DND-41 (cell line): ENCODE results near the gene AVPI1.

Experiments
- ATAC-seq: fragments of 200-7000 bp; cut with Tn5 transposase; 3 replicates; pipeline ENCODE4 v1.9.1; 2021; ENCODE audit warnings: low read depth; ENCODE audit not compliant: insufficient read depth
- DNase-seq: peaks from one replicate; pipeline ENCODE4 v3.0.0-alpha.2; 2020
- H2AFZ ChIP-seq: 2 replicates; pipeline ENCODE4 v1.6.0; 2012; ENCODE audit warnings: low read depth, low read length
- H3K27ac ChIP-seq: 2 replicates; pipeline ENCODE4 v1.5.1; 2012; ENCODE audit warnings: low read length, inconsistent platforms
- H3K27me3 ChIP-seq: fragments of 200-600 bp; sonication (generic); 2 replicates; pipeline ENCODE4 v1.6.0; 2012; ENCODE audit warnings: low read length, mild to moderate bottlenecking, inconsistent platforms; ENCODE audit not compliant: insufficient read depth, poor library complexity
- H3K36me3 ChIP-seq: 2 replicates; pipeline ENCODE4 v1.5.1; 2012; ENCODE audit warnings: low read length, inconsistent platforms; ENCODE audit not compliant: insufficient read depth
- H3K4me1 ChIP-seq: 2 replicates; pipeline ENCODE4 v1.5.1; 2012; ENCODE audit warnings: mild to moderate bottlenecking, low read length; ENCODE audit not compliant: insufficient read depth
- H3K4me2 ChIP-seq: 2 replicates; pipeline ENCODE4 v1.6.0; 2012; ENCODE audit warnings: mild to moderate bottlenecking, moderate library complexity, low read length, inconsistent platforms; ENCODE audit not compliant: insufficient read depth
- H3K4me3 ChIP-seq, 2 experiments: fragments of 200-600 bp in 1 of 2; shearing (Covaris generic) in 1 of 2; 2 replicates each; pipeline ENCODE4 v1.5.1; 2012 to 2016; ENCODE audit warnings: inconsistent platforms in 2 of 2, low read length in 2 of 2, mild to moderate bottlenecking in 2 of 2, low read depth in 1 of 2, moderate library complexity in 1 of 2
- H3K79me2 ChIP-seq: 2 replicates; pipeline ENCODE4 v1.6.0; 2012; ENCODE audit warnings: low read length, inconsistent platforms; ENCODE audit not compliant: insufficient read depth
- H3K9ac ChIP-seq: 2 replicates; pipeline ENCODE4 v1.6.0; 2012; ENCODE audit warnings: low read depth, mild to moderate bottlenecking, inconsistent platforms, low read length, moderate library complexity
- H3K9me3 ChIP-seq: 2 replicates; pipeline ENCODE4 v1.5.1; 2012; ENCODE audit warnings: low read length, moderate library complexity, mild to moderate bottlenecking, inconsistent platforms; ENCODE audit not compliant: insufficient read depth, severe bottlenecking
- H4K20me1 ChIP-seq: 2 replicates; pipeline ENCODE4 v1.6.0; 2012; ENCODE audit warnings: low read length; ENCODE audit not compliant: insufficient read depth
- CTCF ChIP-seq: IDR thresholded peaks from 2 replicates; pipeline ENCODE4 v1.5.1; 2012; ENCODE audit warnings: borderline replicate concordance, low read length, moderate library complexity, mild to moderate bottlenecking; ENCODE audit not compliant: poor library complexity, severe bottlenecking; ENCODE audit errors: extremely low read depth
- EZH2 ChIP-seq: IDR thresholded peaks from 3 replicates; pipeline ENCODE4 v1.6.1; 2012; ENCODE audit warnings: borderline replicate concordance, low read depth, mild to moderate bottlenecking, moderate library complexity, low read length, inconsistent platforms; ENCODE audit not compliant: severe bottlenecking

Gene AVPI1

DNA sequence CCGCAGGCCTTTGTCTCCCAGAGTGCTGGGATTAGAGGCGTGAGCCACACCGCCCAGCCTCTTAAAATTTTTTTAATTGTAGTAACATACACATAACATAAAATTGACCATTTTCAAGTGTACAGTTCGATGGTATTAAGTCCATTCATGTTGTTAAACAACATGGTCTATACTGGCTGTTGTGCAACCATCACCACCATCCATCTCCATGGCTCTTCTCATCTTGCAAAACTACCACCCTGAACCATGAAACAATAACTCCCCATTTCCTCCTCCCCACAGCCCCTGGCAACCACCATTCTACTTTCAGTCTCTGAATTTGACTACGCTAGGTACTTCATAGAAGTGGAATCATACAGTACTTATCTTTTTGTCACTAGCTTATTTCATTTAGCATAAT is 42.0 kb upstream of the AVPI1 start:
- no peaks in the 10 kb centered on the region for H3K4me1 ChIP-seq
- H3K79me2 ChIP-seq, result no peaks in the 10 kb centered on the region
- no peak overlapping the region for H3K27ac ChIP-seq
- H3K9ac ChIP-seq, result no peak overlapping the region
- no peak for TF ChIP-seq EZH2
- TF ChIP-seq CTCF, result no peak
- no peaks in the 10 kb centered on the region for H3K27me3 ChIP-seq
- no peaks in the 10 kb centered on the region for H3K9me3 ChIP-seq
- H3K36me3 ChIP-seq, result no peaks in the 10 kb centered on the region
- H3K4me2 ChIP-seq, result no peak overlapping the region
- no peak for DNase-seq
- H4K20me1 ChIP-seq, result no peaks in the 10 kb centered on the region
- H2AFZ ChIP-seq, result no peak overlapping the region
- H3K4me3 ChIP-seq, result no peak overlapping the region
- no peak for ATAC-seq

GRCh38 chr10:97726636-97727178 is 39.7 kb upstream of the AVPI1 start:
- ATAC-seq, result no peak
- no peak overlapping the region for H3K9ac ChIP-seq

DNA sequence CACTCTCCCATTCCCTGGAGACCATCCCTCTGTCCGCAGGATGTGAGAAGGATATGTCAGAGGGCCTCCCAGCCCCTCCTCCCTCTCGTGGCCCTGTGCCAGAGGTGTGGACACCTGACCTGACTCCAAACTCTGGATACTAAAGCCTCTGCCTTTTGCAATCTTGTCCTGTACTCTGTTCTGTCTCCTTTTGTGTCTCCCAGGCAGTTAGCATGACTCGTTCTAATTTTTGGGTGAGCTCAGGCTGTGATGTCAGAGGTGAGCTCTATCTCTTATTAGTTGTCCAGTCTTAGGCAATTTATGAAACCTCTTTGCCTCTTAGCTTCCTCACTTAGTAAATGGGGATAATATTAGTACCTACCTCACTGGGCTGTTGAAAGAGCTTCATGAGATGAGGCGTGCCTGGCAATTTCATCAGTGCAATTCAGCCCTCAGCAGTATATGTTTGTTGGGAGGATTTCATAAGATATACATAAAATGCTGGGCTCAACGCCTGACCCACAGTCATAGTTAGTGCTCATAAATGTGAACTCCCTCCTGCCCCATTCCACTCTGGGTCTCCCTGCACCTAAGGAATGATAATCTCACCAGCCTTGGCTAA is 37.4 kb upstream of the AVPI1 start:
- no peak for ATAC-seq
- H3K9ac ChIP-seq, result no peak overlapping the region
- H3K36me3 ChIP-seq, result no peaks in the 10 kb centered on the region
- H3K4me3 ChIP-seq, result no peak overlapping the region
- DNase-seq, result no peak
- no peaks in the 10 kb centered on the region for H3K79me2 ChIP-seq
- no peaks in the 10 kb centered on the region for H3K27me3 ChIP-seq
- H3K4me1 ChIP-seq, result no peaks in the 10 kb centered on the region
- H3K4me2 ChIP-seq, result no peak overlapping the region
- TF ChIP-seq EZH2 (no peak), CTCF (no peak)
- H4K20me1 ChIP-seq, result no peaks in the 10 kb centered on the region
- H3K9me3 ChIP-seq, result no peaks in the 10 kb centered on the region
- no peak overlapping the region for H3K27ac ChIP-seq
- no peak overlapping the region for H2AFZ ChIP-seq

More at GRCh38 chr10:97726636-97727178, 39.7 kb upstream of the AVPI1 start:
- Histone ChIP-seq H4K20me1 (no peaks in the 10 kb centered on the region), H3K36me3 (no peaks in the 10 kb centered on the region), H3K4me3 (no peak overlapping the region), H3K27me3 (no peaks in the 10 kb centered on the region), H3K27ac (no peak overlapping the region), H3K79me2 (no peaks in the 10 kb centered on the region), H3K4me1 (no peaks in the 10 kb centered on the region), H2AFZ (no peak overlapping the region), H3K4me2 (no peak overlapping the region), H3K9me3 (no peaks in the 10 kb centered on the region)
- DNase-seq, result no peak
- TF ChIP-seq CTCF, result no peak

- no peak overlapping the region for H3K4me3 ChIP-seq
- no peak overlapping the region for H3K9ac ChIP-seq
- H3K4me2 ChIP-seq, result no peak overlapping the region
- H3K9me3 ChIP-seq, result no peaks in the 10 kb centered on the region
- TF ChIP-seq EZH2 (no peak), CTCF (no peak)
- ATAC-seq (no peak), DNase-seq (no peak)
- H3K4me1 ChIP-seq, result no peaks in the 10 kb centered on the region
- peaks cover 4% of the 10 kb centered on the region; the same call in 1 of the 2 replicates for H3K36me3 ChIP-seq
- no peaks in the 10 kb centered on the region for H4K20me1 ChIP-seq
- no peaks in the 10 kb centered on the region for H3K79me2 ChIP-seq
- no peak overlapping the region for H3K27ac ChIP-seq
- no peak overlapping the region for H2AFZ ChIP-seq
- no peaks in the 10 kb centered on the region for H3K27me3 ChIP-seq
Measured at GRCh38 chr10:97723001-97723400, 36.0 kb upstream of the AVPI1 start.
